SK-N-SH (cell line): ENCODE data around the gene SLC35G6.
"Not testable (repeated sequence)": the region's sequence is repeated elsewhere in the genome, so short reads cannot be mapped to it uniquely, and the experiment has no call there.

Experiments
- SIN3A ChIP-seq: IDR thresholded peaks from 2 replicates; pipeline ENCODE4 v1.6.1; 2012; ENCODE audit warnings: low read depth, mild to moderate bottlenecking, low read length, moderate library complexity, borderline replicate concordance
- TEAD4 ChIP-seq: IDR thresholded peaks from 2 replicates; pipeline ENCODE4 v1.4.0; 2012; ENCODE audit warnings: mild to moderate bottlenecking, borderline replicate concordance; ENCODE audit not compliant: insufficient read depth
- TF ChIP-seq, protein P1 (sequence below): fragments of 200-600 bp; sonication (generic); IDR thresholded peaks from 2 replicates; pipeline ENCODE4 v1.6.1; 2017; ENCODE audit warnings: antibody characterized with exemption, mild to moderate bottlenecking, moderate library complexity

DNA sequence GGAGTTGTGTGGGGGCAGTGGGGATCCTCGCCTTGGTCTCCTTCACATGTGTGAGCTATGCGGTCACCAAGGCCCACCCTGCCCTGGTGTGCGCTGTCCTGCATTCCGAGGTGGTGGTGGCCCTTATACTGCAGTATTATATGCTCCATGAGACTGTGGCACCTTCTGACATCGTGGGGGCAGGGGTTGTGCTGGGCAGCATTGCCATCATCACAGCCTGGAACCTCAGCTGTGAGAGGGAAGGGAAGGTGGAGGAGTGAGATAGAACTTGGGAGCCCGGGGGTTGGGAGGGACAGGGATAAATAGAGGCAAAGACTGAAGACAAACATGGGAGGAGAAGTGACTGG lies 1.5 kb downstream of the SLC35G6 start:
- TF ChIP-seq TEAD4, SIN3A: not testable (repeated sequence)
- TF ChIP-seq, protein P1, sequence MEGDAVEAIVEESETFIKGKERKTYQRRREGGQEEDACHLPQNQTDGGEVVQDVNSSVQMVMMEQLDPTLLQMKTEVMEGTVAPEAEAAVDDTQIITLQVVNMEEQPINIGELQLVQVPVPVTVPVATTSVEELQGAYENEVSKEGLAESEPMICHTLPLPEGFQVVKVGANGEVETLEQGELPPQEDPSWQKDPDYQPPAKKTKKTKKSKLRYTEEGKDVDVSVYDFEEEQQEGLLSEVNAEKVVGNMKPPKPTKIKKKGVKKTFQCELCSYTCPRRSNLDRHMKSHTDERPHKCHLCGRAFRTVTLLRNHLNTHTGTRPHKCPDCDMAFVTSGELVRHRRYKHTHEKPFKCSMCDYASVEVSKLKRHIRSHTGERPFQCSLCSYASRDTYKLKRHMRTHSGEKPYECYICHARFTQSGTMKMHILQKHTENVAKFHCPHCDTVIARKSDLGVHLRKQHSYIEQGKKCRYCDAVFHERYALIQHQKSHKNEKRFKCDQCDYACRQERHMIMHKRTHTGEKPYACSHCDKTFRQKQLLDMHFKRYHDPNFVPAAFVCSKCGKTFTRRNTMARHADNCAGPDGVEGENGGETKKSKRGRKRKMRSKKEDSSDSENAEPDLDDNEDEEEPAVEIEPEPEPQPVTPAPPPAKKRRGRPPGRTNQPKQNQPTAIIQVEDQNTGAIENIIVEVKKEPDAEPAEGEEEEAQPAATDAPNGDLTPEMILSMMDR = not testable (repeated sequence)
